A673 (cell line): ENCODE results near the gene SEZ6L.

ENCODE experiments used
- EZH2 ChIP-seq: fragments of 200-600 bp; sonication (generic); IDR thresholded peaks from 2 replicates; pipeline ENCODE4 v1.6.1; 2017; ENCODE audit warnings: borderline replicate concordance, low read depth, mild to moderate bottlenecking, mixed read lengths, antibody characterized with exemption, low read length; ENCODE audit not compliant: poor library complexity, severe bottlenecking
- TF ChIP-seq, protein P1 (sequence below): fragments of 300-800, 200-600 bp; sonication (generic); conservative IDR thresholded peaks from 2 replicates; pipeline ENCODE4 v1.5.1; 2017; ENCODE audit warnings: low read depth, mild to moderate bottlenecking, antibody characterized with exemption, low read length, moderate library complexity, mixed read lengths

GRCh38 chr22:26382782-26383181 is 213.5 kb downstream of the SEZ6L start:
- TF ChIP-seq, protein P1, sequence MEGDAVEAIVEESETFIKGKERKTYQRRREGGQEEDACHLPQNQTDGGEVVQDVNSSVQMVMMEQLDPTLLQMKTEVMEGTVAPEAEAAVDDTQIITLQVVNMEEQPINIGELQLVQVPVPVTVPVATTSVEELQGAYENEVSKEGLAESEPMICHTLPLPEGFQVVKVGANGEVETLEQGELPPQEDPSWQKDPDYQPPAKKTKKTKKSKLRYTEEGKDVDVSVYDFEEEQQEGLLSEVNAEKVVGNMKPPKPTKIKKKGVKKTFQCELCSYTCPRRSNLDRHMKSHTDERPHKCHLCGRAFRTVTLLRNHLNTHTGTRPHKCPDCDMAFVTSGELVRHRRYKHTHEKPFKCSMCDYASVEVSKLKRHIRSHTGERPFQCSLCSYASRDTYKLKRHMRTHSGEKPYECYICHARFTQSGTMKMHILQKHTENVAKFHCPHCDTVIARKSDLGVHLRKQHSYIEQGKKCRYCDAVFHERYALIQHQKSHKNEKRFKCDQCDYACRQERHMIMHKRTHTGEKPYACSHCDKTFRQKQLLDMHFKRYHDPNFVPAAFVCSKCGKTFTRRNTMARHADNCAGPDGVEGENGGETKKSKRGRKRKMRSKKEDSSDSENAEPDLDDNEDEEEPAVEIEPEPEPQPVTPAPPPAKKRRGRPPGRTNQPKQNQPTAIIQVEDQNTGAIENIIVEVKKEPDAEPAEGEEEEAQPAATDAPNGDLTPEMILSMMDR = no peak
- TF ChIP-seq EZH2 = no peak
